HG03439 (cell line): ENCODE measurements around the gene RASA3.
"Not testable (repeated sequence)": the region's sequence is repeated elsewhere in the genome, so short reads cannot be mapped to it uniquely, and the experiment has no call there.

ENCODE experiments used
- ATAC-seq: cut with Tn5 transposase; IDR thresholded peaks from one replicate; pipeline ENCODE4 v1.9.1; 2021; ENCODE audit warnings: mild to moderate bottlenecking, moderate library complexity; ENCODE audit not compliant: unreplicated experiment

The RASA3 gene

GRCh38 chr13:114114666-114115065 lies 17.8 kb downstream of the RASA3 start:
- ATAC-seq = not testable (repeated sequence)

DNA sequence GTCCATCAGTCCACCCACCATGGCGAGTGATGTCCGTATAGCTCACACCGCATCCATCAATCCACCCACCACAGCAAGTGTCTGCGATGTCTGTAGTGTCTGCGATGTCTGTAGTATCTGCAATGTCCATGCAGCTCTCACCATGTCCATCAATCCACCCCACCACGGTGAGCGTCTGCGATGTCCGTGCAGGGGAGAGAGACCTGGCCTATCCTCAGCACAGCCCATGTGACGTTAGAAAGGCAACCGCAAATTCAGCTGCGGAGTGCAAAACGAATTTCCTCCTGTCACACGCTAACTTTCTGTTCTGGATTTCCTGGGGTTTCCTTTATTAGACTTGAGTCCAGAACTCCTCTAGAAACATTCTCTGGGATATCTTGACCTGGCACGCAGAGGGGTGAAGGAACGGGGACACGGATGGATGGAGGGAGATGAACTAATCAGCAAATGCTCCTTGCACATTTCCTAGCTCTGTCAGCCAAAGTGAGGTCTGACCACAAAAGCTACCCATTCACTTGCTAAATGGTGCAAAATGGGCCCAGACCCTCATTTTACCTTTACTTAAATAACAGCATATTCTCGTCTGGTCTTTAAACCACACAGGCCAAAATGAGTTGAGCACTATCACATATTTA lies 18.3 kb downstream of the RASA3 start:
- no peak for ATAC-seq

DNA sequence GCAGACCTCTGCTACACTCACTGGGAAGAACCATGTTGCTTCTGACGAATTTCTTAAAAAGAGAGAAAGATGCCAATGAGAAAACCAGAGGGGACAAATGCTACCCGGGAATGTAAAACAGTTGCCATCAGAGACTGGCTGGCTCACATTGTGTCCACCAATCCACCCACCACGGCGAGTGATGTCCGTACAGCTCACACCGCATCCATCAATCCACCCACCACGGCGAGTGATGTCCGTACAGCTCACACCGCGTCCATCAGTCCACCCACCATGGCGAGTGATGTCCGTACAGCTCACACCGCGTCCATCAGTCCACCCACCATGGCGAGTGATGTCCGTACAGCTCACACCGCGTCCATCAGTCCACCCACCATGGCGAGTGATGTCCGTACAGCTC lies 19.0 kb downstream of the RASA3 start:
- not testable (repeated sequence) for ATAC-seq

- ATAC-seq = no peak
Observed at GRCh38 chr13:114112826-114113322, 19.5 kb downstream of the RASA3 start.

GRCh38 chr13:114112231-114112825 lies 20.1 kb downstream of the RASA3 start:
- no peak for ATAC-seq

GRCh38 chr13:114111577-114111976 lies 20.8 kb downstream of the RASA3 start:
- no peak for ATAC-seq

- ATAC-seq = not testable (repeated sequence)
Observed at GRCh38 chr13:114110830-114111189, 21.6 kb downstream of the RASA3 start.

GRCh38 chr13:114110091-114110829 lies 22.2 kb downstream of the RASA3 start:
- peak; percentile 68 for ATAC-seq

- no peak for ATAC-seq
Observed at GRCh38 chr13:114109641-114110041, 22.8 kb downstream of the RASA3 start.

- no peak for ATAC-seq
Observed at GRCh38 chr13:114108894-114109293, 23.5 kb downstream of the RASA3 start.

- no peak for ATAC-seq
Observed at GRCh38 chr13:114108141-114108761, 24.2 kb downstream of the RASA3 start.

DNA sequence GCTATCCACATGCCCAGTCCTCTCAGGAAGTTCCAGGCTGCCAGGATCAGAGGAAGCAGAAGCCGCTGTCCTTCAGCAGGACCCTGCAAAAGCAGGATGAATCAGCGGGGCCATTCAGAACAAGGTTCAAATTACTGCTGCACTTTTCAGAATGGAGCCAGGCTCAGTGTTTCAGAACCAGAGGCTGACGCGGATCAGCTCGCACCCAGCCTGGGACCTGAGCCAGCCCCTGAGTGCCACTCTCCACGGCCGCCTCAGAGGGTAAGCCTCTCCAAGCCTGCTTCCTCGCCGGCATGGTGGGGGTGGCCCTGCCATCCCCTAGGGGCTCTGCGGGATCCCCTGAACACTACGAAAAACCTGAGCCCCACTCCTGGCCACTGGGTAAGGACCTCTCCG lies 24.7 kb downstream of the RASA3 start:
- ATAC-seq = no peak

DNA sequence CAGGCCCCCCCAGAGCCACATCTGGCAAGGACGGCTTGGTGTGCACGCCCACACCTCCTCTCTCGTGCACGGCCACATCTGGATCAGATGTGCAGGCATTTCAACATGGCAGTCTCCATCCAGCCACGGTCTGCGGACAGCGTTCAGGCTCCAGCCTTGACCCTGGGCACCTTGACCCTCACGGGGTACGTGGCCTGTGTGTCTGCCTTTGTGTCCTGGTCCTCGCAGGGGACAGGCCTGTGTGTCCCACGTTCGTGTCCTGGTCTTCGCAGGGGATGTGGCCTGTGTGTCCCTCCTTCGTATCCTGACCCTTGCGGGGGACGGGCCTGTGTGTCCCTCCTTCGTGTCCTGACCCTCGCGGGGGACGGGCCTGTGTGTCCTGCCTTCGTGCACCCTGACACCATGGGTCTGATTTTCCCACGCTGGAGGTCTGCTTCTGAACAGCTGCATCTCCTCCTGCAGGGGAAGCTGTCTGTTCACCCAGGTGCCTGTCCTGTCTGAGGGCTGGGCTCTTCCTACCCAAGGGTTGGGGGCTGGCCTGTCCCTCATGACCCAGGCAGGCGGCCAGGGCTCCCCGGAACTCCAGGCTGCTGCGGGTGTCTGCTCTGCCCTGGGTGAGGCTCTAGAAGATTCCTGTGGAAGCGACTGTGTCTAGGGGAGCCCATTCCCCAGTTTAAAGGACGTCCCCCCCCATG lies 25.3 kb downstream of the RASA3 start:
- ATAC-seq = no peak

DNA sequence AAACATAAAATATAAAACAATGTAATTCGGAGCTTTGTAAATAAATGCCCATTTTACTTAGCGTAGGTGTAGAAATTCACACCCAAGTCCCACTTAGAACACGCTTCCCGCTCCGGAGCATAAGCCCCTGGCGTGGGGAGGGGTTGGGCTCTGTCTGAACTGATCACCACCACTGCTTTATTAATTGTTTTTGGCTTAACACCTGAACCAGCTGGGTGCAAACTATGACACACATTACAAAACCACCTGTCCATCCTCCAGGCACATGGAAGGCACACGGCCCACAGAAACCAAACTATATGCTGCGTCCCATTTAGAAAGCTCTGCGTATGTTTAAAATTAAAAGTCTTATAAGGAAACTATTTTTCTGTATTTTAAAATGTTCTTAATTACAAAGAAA lies 25.9 kb downstream of the RASA3 start:
- no peak for ATAC-seq

DNA sequence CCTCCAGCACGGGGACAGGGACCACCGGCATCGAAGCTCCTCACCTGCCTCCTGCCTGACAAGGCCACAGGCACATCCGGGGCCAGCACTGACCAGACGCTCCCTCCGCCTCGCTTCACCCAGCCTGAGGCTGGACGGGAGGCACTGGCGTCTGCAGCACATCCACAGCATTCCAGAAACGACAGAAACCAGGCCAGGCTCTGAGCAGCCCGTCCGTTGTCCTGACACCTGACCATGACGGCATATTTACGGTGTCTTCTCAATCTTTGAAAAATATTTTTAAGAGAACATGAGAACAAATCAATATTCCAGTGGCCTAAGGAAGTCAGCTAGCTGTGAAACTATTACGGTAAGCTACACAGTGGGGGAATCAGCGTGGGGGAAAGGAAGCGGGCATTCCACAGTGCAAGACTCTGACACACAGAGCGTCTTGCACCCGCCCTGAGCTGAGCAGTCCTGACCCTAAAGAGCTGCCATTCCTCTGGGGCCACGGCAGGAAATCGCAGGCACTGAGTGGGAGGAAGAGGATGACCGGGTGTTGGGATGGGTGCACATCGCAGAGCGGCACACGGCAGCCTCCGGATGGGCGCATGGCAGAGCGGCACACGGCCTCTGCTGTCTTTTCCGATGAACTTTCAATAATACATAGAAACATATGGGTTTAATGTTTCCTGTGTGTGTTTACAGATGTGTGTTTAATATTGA lies 26.8 kb downstream of the RASA3 start:
- ATAC-seq = no peak

DNA sequence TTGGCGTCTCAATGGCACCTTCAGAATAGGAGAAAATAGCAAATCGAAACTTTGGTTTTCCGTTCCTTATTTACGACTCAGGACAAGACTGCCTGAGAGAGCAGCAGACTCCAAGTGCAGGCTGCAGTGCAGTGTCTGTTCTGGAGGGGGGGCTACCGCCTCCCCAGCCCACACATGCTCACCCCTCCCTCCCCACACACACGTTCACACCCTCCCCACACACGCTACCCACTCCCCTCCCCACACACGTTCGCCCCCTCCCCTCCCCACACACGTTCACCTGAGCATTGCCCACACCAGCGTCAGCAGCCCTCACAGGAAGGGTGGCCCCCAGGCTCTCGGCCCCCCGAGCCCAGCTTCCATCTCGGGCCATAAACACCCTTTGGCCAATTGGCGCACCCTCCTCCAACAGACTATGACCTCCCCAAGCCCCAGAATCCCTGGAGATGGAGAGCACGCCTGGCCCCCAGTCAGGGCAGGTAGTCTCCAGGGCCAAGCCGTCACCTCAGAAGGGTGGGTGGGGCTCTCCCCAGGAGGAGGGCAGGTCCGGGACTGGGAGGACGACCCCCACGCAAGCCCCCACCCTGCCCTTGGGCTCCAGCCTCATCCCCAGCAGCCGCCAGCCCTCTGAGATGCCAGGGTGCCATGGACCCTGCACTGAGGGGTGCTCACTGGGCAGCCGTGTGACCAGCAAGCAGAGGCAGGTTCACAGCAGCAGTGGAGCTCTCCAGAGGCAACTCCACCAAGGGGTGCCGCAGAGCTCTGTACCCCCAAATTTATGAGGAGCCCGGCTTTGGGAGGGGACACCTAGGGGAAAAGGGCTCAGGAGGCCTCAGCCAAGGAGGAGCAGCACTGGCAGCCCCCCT lies 27.5 kb downstream of the RASA3 start:
- no peak for ATAC-seq

DNA sequence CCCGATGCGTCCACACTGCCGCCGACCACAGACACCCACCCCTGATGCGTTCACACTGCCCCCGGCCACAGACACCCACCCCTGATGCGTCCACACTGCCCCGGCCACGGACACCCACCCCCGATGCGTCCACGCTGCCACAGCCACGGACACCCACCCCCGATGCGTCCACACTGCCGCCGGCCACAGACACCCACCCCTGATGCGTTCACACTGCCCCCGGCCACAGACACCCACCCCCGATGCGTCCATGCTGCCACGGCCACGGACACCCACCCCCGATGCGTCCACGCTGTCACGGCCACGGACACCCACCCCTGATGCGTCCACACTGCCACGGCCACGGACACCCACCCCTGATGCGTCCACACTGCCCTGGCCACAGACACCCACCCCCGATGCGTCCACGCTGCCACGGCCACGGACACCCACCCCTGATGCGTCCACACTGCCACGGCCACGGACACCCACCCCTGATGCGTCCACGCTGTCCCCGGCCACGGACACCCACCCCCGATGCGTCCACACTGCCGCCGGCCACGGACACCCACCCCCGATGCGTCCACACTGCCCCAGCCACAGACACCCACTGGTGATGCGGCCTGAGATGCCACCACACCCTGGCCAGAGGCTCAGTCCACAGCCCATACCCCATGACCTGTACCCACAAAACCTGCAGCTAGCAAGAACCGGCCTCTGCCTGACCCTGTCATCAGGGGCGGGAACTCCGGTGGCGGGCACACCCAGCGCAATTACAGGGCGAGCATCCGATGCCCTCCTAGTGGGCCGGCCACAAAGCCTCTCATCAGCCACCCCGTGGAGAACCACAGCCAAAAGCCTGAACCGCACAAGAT lies 28.4 kb downstream of the RASA3 start:
- ATAC-seq = no peak

GRCh38 chr13:114103289-114103621 lies 29.2 kb downstream of the RASA3 start:
- ATAC-seq = not testable (repeated sequence)
